WTC11 (cell line): ENCODE results near the gene TMEM134. TPM values are rescaled to one million over a fixed set of nuclear protein-coding genes. Genes with fewer than 3 reads are reported as not detected.

Experiments used
- ATAC-seq: fragments of 200-7000 bp; cut with Tn5 transposase; 2 replicates; pipeline ENCODE4 v1.10.0; 2021; ENCODE audit warnings: mild to moderate bottlenecking, moderate library complexity
- CTCF ChIA-PET: fragments of 300-600 bp; sonication (Branson Sonifier 250); formaldehyde crosslinking; loops from one replicate; lab custom pipeline; 2021; ENCODE audit warnings: antibody characterized with exemption; lab: Charles Lee
- POLR2A ChIA-PET: fragments of 350-600 bp; sonication (Branson Sonifier 250); formaldehyde crosslinking; loops from one replicate; lab custom pipeline; 2021; ENCODE audit warnings: antibody characterized with exemption; lab: Charles Lee
- DNase-seq: peaks from one replicate; pipeline ENCODE4 v3.0.0; 2021; ENCODE audit warnings: low spot score
- H3K27ac Mint-ChIP-seq: 2 replicates; pipeline ENCODE4 v1.8.0; 2021; ENCODE audit warnings: mixed read lengths
- H3K27me3 Mint-ChIP-seq: 2 replicates; pipeline ENCODE4 v1.8.0; 2021; ENCODE audit warnings: low read depth, mild to moderate bottlenecking, moderate library complexity, mixed read lengths
- H3K36me3 Mint-ChIP-seq: 2 replicates; pipeline ENCODE4 v1.8.0; 2021; ENCODE audit warnings: mixed read lengths
- H3K4me1 Mint-ChIP-seq: 2 replicates; pipeline ENCODE4 v1.8.0; 2022; ENCODE audit warnings: mixed read lengths
- H3K4me3 Mint-ChIP-seq: 2 replicates; pipeline ENCODE4 v1.8.0; 2021; ENCODE audit warnings: mild to moderate bottlenecking, moderate library complexity, mixed read lengths
- H3K9me3 Mint-ChIP-seq: 2 replicates; pipeline ENCODE4 v1.8.0; 2021; ENCODE audit warnings: mixed read lengths
- ATF1 ChIP-seq: sonication (generic); formaldehyde crosslinking; IDR thresholded peaks from 2 replicates; pipeline ENCODE4 v1.8.1; 2023; ENCODE audit warnings: mild to moderate bottlenecking, moderate library complexity, missing genetic modification reagents
- CREM ChIP-seq: sonication (generic); formaldehyde crosslinking; IDR thresholded peaks from 2 replicates; pipeline ENCODE4 v1.8.1; 2022; ENCODE audit warnings: mild to moderate bottlenecking, missing genetic modification reagents, moderate library complexity
- ELF4 ChIP-seq: sonication (generic); formaldehyde crosslinking; IDR thresholded peaks from 2 replicates; pipeline ENCODE4 v1.8.1; 2022; ENCODE audit warnings: low read depth, mild to moderate bottlenecking, moderate library complexity, missing genetic modification reagents
- EMX1 ChIP-seq: fragments of 250-450 bp; sonication (Bioruptor Pico); IDR thresholded peaks from 2 replicates; pipeline ENCODE4 v1.8.0; 2021; ENCODE audit warnings: mild to moderate bottlenecking
- ESRRA ChIP-seq: sonication (generic); formaldehyde crosslinking; IDR thresholded peaks from 2 replicates; pipeline ENCODE4 v1.8.1; 2022; ENCODE audit warnings: mild to moderate bottlenecking, missing genetic modification reagents, borderline replicate concordance
- FOXJ3 ChIP-seq: sonication (generic); formaldehyde crosslinking; IDR thresholded peaks from 2 replicates; pipeline ENCODE4 v1.9.0; 2021; ENCODE audit warnings: missing genetic modification reagents, mild to moderate bottlenecking, borderline replicate concordance
- GTF2I ChIP-seq: fragments of 250-450 bp; sonication (Bioruptor Pico); conservative IDR thresholded peaks from 2 replicates; pipeline ENCODE4 v1.4.0; 2021; ENCODE audit warnings: mild to moderate bottlenecking
- JAZF1 ChIP-seq: fragments of 250-450 bp; sonication (Bioruptor Pico); IDR thresholded peaks from 2 replicates; pipeline ENCODE4 v1.9.0; 2021; ENCODE audit warnings: moderate library complexity, mild to moderate bottlenecking, inconsistent platforms
- KAT7 ChIP-seq: sonication (generic); formaldehyde crosslinking; IDR thresholded peaks from 2 replicates; pipeline ENCODE4 v1.8.1; 2023; ENCODE audit warnings: missing genetic modification reagents, mild to moderate bottlenecking, borderline replicate concordance
- NFATC4 ChIP-seq: fragments of 250-450 bp; sonication (Bioruptor Pico); IDR thresholded peaks from 2 replicates; pipeline ENCODE4 v1.9.0; 2021; ENCODE audit warnings: mild to moderate bottlenecking
- PRRX2 ChIP-seq: fragments of 250-450 bp; sonication (Bioruptor Pico); IDR thresholded peaks from 2 replicates; pipeline ENCODE4 v1.8.0; 2021; ENCODE audit warnings: mild to moderate bottlenecking
- RORB ChIP-seq: fragments of 250-450 bp; sonication (Bioruptor Pico); IDR thresholded peaks from 2 replicates; pipeline ENCODE4 v1.9.0; 2021; ENCODE audit warnings: mild to moderate bottlenecking
- SMAD4 ChIP-seq: sonication (generic); formaldehyde crosslinking; IDR thresholded peaks from 2 replicates; pipeline ENCODE4 v1.8.0; 2022; ENCODE audit warnings: mild to moderate bottlenecking, missing genetic modification reagents
- ZBTB21 ChIP-seq: sonication (generic); formaldehyde crosslinking; IDR thresholded peaks from 2 replicates; pipeline ENCODE4 v1.8.1; 2023; ENCODE audit warnings: mild to moderate bottlenecking, missing genetic modification reagents, borderline replicate concordance
- ZMAT4 ChIP-seq: fragments of 250-450 bp; sonication (Bioruptor Pico); IDR thresholded peaks from 2 replicates; pipeline ENCODE4 v1.9.0; 2021; ENCODE audit warnings: mild to moderate bottlenecking
- ZNF138 ChIP-seq: sonication (generic); formaldehyde crosslinking; conservative IDR thresholded peaks from 2 replicates; pipeline ENCODE4 v1.8.1; 2022; ENCODE audit warnings: mild to moderate bottlenecking, moderate library complexity, missing genetic modification reagents
- ZNF219 ChIP-seq: sonication (generic); formaldehyde crosslinking; IDR thresholded peaks from 2 replicates; pipeline ENCODE4 v1.8.0; 2023; ENCODE audit warnings: missing genetic modification reagents, mild to moderate bottlenecking, borderline replicate concordance
- ZNF263 ChIP-seq: sonication (generic); formaldehyde crosslinking; IDR thresholded peaks from 2 replicates; pipeline ENCODE4 v1.8.1; 2022; ENCODE audit warnings: low read depth, mild to moderate bottlenecking, moderate library complexity, missing genetic modification reagents
- ZNF317 ChIP-seq: sonication (generic); formaldehyde crosslinking; IDR thresholded peaks from 2 replicates; pipeline ENCODE4 v1.8.1; 2023; ENCODE audit warnings: low read depth, mild to moderate bottlenecking, moderate library complexity, missing genetic modification reagents, borderline replicate concordance
- ZNF425 ChIP-seq: fragments of 250-450 bp; sonication (Bioruptor Pico); conservative IDR thresholded peaks from 2 replicates; pipeline ENCODE4 v1.9.0; 2021; ENCODE audit warnings: mild to moderate bottlenecking
- total RNA-seq: library from RNA; stranded (reverse); gene quantifications from 3 replicates; pipeline ENCODE4 v1.2.3, GENCODE V29; 2021
- TF ChIP-seq, protein P1 (sequence below): sonication (generic); formaldehyde crosslinking; IDR thresholded peaks from 2 replicates; pipeline ENCODE4 v1.8.1; 2022; ENCODE audit warnings: mild to moderate bottlenecking, moderate library complexity, missing genetic modification reagents

TMEM134 gene
- total RNA-seq, 1 experiment from 2014 or later: 55.6 TPM

DNA sequence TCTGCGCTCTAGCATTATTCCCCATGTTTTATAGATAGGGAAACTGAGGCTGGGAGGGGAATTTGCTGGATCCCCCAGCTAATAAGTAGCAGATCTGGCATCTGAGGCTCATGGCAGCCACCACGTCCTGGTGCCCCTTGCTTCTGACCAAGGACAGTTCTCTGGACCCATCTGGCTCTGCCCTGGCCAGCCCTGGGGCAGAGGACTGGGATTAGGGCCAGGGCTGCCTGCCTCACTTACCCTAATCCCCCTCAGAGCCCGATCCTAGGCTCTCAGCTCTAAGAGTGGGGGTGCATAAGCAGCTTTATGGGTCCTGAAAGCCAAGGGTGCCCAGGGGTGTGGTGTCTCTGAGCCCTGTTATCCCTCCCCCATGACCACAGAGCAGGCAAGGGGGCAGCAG, 14.0 kb downstream of the TMEM134 start, which contains the start of gene CABP4:
CABP4 (plus strand) TSS at position 301 of the 400 bp plus-strand sequence; CDS start at position 371, 70 bp downstream.
- ChIA-PET CTCF (interaction anchor here (0.5 kb wide), 1 partner anchor 1069 kb away, joined by 3 read pairs; no protein-coding TSS in a partner anchor), POLR2A (interaction anchor here (0.6 kb wide), 1 partner anchor 63 kb away, joined by 3 read pairs; the partner anchor contains the start of gene RAD9A)
- H3K9me3 Mint-ChIP-seq: no peaks in the 10 kb centered on the region
- H3K27me3 Mint-ChIP-seq: peaks cover 2% of the 10 kb centered on the region
- H3K4me1 Mint-ChIP-seq: no peaks in the 10 kb centered on the region
- no peak for ATAC-seq
- H3K27ac Mint-ChIP-seq: no peak within 1 kb of the TSS
- DNase-seq: no peak
- no peak within 1 kb of the TSS for H3K4me3 Mint-ChIP-seq
- H3K36me3 Mint-ChIP-seq: no peaks in the 10 kb centered on the region
- TF ChIP-seq CREM (CRISPR knock-in tag) (no peak), NFATC4 (CRISPR knock-in tag) (no peak), ZNF219 (CRISPR knock-in tag) (no peak), ATF1 (no peak), RORB (CRISPR knock-in tag) (no peak)
- TF ChIP-seq, protein P1, sequence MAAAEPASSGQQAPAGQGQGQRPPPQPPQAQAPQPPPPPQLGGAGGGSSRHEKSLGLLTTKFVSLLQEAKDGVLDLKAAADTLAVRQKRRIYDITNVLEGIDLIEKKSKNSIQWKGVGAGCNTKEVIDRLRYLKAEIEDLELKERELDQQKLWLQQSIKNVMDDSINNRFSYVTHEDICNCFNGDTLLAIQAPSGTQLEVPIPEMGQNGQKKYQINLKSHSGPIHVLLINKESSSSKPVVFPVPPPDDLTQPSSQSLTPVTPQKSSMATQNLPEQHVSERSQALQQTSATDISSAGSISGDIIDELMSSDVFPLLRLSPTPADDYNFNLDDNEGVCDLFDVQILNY (CRISPR knock-in tag): no peak

GRCh38 chr11:67453816-67454732, 15.0 kb downstream of the TMEM134 start:
- ChIA-PET CTCF (interaction anchor here (0.5 kb wide), 1 partner anchor 1068 kb away, joined by 3 read pairs; no protein-coding TSS in a partner anchor), POLR2A (no interaction called here)
- no peaks in the 10 kb centered on the region for H3K36me3 Mint-ChIP-seq
- H3K27me3 Mint-ChIP-seq: peaks cover under 1% of the 10 kb centered on the region
- H3K4me1 Mint-ChIP-seq: no peaks in the 10 kb centered on the region
- DNase-seq: no peak
- TF ChIP-seq ZNF425 (no peak), ZBTB21 (CRISPR knock-in tag) (no peak), JAZF1 (CRISPR knock-in tag) (no peak), EMX1 (CRISPR knock-in tag) (no peak), ZNF263 (CRISPR knock-in tag) (no peak), ATF1 (no peak), ZMAT4 (CRISPR knock-in tag) (no peak), GTF2I (CRISPR knock-in tag) (no peak), ZNF317 (no peak), ZNF138 (CRISPR knock-in tag) (no peak), ESRRA (CRISPR knock-in tag) (no peak), ELF4 (CRISPR knock-in tag) (no peak), KAT7 (no peak), FOXJ3 (CRISPR knock-in tag) (no peak), SMAD4 (CRISPR knock-in tag) (no peak), PRRX2 (CRISPR knock-in tag) (no peak)
- TF ChIP-seq, all 79 proteins: peak for 0
- H3K9me3 Mint-ChIP-seq: no peaks in the 10 kb centered on the region
- no peak overlapping the region for H3K4me3 Mint-ChIP-seq
- H3K27ac Mint-ChIP-seq: no peak overlapping the region
- no peak for ATAC-seq
